PFSK-1 (cell line): ENCODE measurements around the gene RFFL.

Source experiments
- FOXP2 ChIP-seq: optimal IDR thresholded peaks from 2 replicates; pipeline ENCODE3; 2011; ENCODE audit warnings: borderline replicate concordance, control low read depth, inconsistent platforms; ENCODE audit not compliant: insufficient read depth; ENCODE audit errors: extremely low read length, extremely low read depth
- POLR2AphosphoS5 ChIP-seq: IDR thresholded peaks from 2 replicates; pipeline ENCODE4 v1.6.1; 2012; ENCODE audit warnings: low read depth, mild to moderate bottlenecking, control low read depth, low read length, moderate library complexity
- REST ChIP-seq, 2 experiments: IDR thresholded peaks; 2 replicates each; pipeline versions ENCODE4 v1.6.1 to v1.8.0; 2011 to 2012; ENCODE audit warnings: low read depth in 2 of 2, low read length in 2 of 2, control low read depth in 1 of 2, inconsistent platforms in 1 of 2, mild to moderate bottlenecking in 1 of 2, moderate library complexity in 1 of 2; ENCODE audit not compliant: insufficient read depth in 1 of 2
- SIN3A ChIP-seq: IDR thresholded peaks from 2 replicates; pipeline ENCODE4 v1.6.1; 2012; ENCODE audit warnings: mild to moderate bottlenecking, low read length, moderate library complexity, borderline replicate concordance; ENCODE audit not compliant: insufficient read depth
- TAF1 ChIP-seq: IDR thresholded peaks from 2 replicates; pipeline ENCODE4 v1.6.1; 2012; ENCODE audit warnings: low read length, control low read depth, borderline replicate concordance; ENCODE audit not compliant: insufficient read depth

The RFFL gene

GRCh38 chr17:35003778-35004177, 59.7 kb downstream of the RFFL start:
- TF ChIP-seq TAF1 (no peak), FOXP2 (no peak), REST (IDR thresholded peaks at IDR 0.05; ENCODE audit: insufficient read depth in 1 of 2, low read depth in 2 of 2, low read length in 2 of 2) (no peak), SIN3A (no peak)

- TF ChIP-seq TAF1 (no peak), FOXP2 (no peak), POLR2AphosphoS5 (no peak), SIN3A (no peak), REST (IDR thresholded peaks at IDR 0.05; ENCODE audit: insufficient read depth in 1 of 2, low read depth in 2 of 2, low read length in 2 of 2) (no peak)
Measured at GRCh38 chr17:35002876-35003551, 60.5 kb downstream of the RFFL start.

- TF ChIP-seq SIN3A (no peak), REST (IDR thresholded peaks at IDR 0.05; ENCODE audit: insufficient read depth in 1 of 2, low read depth in 2 of 2, low read length in 2 of 2) (no peak), FOXP2 (no peak), TAF1 (no peak), POLR2AphosphoS5 (no peak)
Measured at GRCh38 chr17:35001549-35001948, 62.0 kb downstream of the RFFL start.

- TF ChIP-seq TAF1, result no peak
- no peak for TF ChIP-seq SIN3A
- TF ChIP-seq POLR2AphosphoS5, result no peak
- no peak for TF ChIP-seq REST (IDR thresholded peaks at IDR 0.05; ENCODE audit: insufficient read depth in 1 of 2, low read depth in 2 of 2, low read length in 2 of 2)
- no peak for TF ChIP-seq FOXP2
Measured at GRCh38 chr17:34999456-34999855, 64.1 kb downstream of the RFFL start.

GRCh38 chr17:34998205-34998604, 65.3 kb downstream of the RFFL start:
- no peak for TF ChIP-seq SIN3A
- TF ChIP-seq POLR2AphosphoS5, result no peak
- no peak for TF ChIP-seq REST (IDR thresholded peaks at IDR 0.05; ENCODE audit: insufficient read depth in 1 of 2, low read depth in 2 of 2, low read length in 2 of 2)
- TF ChIP-seq FOXP2, result no peak
